Activated naive CD4-positive, alpha-beta T cell treated with anti-CD3 and anti-CD28 coated beads, Interleukin-2, amount 10 ng/mL, durations not matched to agents 7 days and 5 days (primary cell): ENCODE data around the gene TMOD1.

Experiments
- CTCF ChIA-PET: fragments of 350-600 bp; sonication (Branson Sonifier 250); formaldehyde crosslinking; loops from one replicate; lab custom pipeline; 2021; ENCODE audit warnings: antibody characterized with exemption; lab: Charles Lee
- DNase-seq: peaks from one replicate; pipeline ENCODE4 v3.0.0-alpha.2; 2020
- H3K27ac Mint-ChIP-seq: one replicate; pipeline ENCODE4 v1.8.0; 2021; ENCODE audit warnings: mild to moderate bottlenecking, moderate library complexity, mixed read lengths
- H3K27me3 Mint-ChIP-seq: one replicate; pipeline ENCODE4 v1.8.0; 2021; ENCODE audit warnings: mild to moderate bottlenecking, mixed read lengths
- H3K36me3 Mint-ChIP-seq: one replicate; pipeline ENCODE4 v1.8.0; 2021; ENCODE audit warnings: mixed read lengths
- H3K4me1 Mint-ChIP-seq: one replicate; pipeline ENCODE4 v1.8.0; 2021; ENCODE audit warnings: mixed read lengths
- H3K4me3 Mint-ChIP-seq: one replicate; pipeline ENCODE4 v1.8.0; 2021; ENCODE audit warnings: mild to moderate bottlenecking, moderate library complexity, mixed read lengths
- H3K9me3 Mint-ChIP-seq: one replicate; pipeline ENCODE4 v1.8.0; 2021; ENCODE audit warnings: mixed read lengths

Gene TMOD1

DNA sequence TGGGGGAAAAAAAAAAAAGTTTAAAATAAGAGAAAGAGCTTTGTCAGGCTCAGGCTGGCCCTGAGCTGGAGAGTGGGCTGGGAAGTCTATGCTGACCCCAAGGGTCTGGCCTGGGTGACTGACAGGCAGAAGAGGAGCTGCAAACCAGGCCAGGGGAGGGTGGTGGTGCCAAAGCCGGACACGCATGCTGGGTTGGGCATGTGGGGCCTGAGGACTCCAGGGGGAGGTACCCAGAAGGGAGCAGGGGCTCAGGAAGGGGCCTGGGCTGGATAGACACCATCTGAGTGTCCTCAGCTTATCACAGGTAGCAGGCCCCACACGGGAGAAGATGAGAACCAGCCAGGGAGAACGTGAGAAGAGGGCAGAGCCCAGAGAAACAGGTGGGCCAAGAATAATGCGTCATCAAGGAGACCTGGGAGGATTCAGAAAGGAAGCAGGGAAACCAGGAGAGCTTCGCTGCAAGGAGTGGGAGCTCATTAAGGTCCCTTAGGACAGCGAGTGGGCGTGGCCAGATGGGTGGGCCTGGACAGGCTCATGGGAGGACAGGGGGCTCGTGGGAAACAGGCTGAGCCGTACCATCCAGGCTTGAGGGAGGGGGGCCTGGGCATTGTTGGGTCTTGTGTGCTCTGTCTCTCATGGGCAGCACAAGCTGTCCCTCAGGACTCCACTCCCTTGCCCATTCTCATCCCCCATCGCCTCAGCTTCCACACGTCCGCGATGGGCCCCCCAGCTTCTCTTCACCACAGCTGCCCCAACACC is 16.0 kb downstream of the TMOD1 start:
- CTCF ChIA-PET: interaction anchor here (1.2 to 2.8 kb wide), 3 partner anchors 15 to 661 kb away, joined by 3 to 7 read pairs (median 3); no protein-coding TSS in a partner anchor
- no peak overlapping the region for H3K4me3 Mint-ChIP-seq
- H3K27ac Mint-ChIP-seq: no peak overlapping the region
- peaks cover 53% of the 10 kb centered on the region for H3K27me3 Mint-ChIP-seq
- H3K9me3 Mint-ChIP-seq: no peaks in the 10 kb centered on the region
- H3K36me3 Mint-ChIP-seq: no peaks in the 10 kb centered on the region
- no peaks in the 10 kb centered on the region for H3K4me1 Mint-ChIP-seq
- no peak for DNase-seq

DNA sequence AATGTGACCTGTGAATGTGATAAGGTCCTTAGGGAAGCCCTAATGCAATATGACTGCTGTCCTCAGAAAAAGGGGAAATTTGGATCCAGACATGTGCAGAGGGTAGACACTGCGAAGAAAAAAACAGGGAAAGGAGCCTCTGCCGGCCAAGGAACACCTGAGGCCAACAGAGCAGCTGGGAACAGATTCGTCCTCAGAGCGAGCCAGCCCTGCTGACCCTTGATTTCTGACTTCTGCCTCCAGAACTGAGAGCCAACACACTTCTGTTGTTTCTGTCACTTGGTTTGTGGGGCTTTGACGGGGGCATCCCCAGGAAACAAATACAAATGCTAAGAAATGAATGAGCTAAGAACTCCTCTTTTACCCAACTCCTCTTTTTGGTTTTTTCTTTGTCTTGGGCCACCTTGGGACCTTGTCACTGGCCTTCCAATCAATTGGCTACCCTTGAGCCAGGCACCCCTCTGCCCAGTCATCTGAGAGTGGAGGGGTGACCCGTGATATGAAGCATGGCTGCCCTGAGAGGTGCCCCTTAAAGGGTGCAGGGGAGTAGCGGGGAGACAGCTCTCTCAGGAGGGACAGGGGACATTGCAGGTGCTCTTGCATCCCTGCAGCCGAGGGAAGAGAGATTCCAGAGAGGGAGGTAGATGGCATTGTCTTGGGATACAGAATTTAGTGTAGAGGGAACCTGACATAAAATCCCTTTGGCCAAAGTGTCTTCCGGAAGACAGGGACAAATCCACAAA is 16.9 kb downstream of the TMOD1 start:
- Mint-ChIP-seq H3K27ac (no peak overlapping the region), H3K27me3 (peaks cover 53% of the 10 kb centered on the region), H3K4me1 (no peaks in the 10 kb centered on the region), H3K9me3 (no peaks in the 10 kb centered on the region), H3K4me3 (no peak overlapping the region), H3K36me3 (no peaks in the 10 kb centered on the region)
- no peak for DNase-seq
- CTCF ChIA-PET: interaction anchor here (1.1 to 2.8 kb wide), 3 partner anchors 14 to 662 kb away, joined by 3 to 7 read pairs (median 3); no protein-coding TSS in a partner anchor

DNA sequence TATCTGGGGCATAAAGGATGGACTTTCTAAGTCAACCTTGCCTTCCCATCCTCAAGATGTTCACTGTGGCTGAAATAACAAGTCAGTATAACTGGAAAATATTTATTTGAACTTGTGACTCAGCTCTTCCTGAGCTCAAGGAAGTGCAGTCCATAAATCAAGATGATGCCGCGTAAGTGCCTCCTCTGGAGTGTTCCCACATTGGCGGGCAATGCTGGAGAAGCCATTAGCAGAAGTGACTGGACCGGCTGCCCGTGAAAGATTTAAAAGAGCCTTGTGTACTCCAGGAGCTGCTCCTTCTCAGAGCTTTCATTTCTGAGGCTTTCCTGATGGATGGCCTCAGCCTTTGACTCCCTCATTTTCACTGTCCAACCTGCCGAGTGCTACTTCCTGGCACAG is 17.4 kb downstream of the TMOD1 start:
- Mint-ChIP-seq H3K27me3 (peaks cover 53% of the 10 kb centered on the region), H3K9me3 (no peaks in the 10 kb centered on the region), H3K36me3 (no peaks in the 10 kb centered on the region), H3K4me3 (no peak overlapping the region), H3K27ac (no peak overlapping the region), H3K4me1 (no peaks in the 10 kb centered on the region)
- no peak for DNase-seq
- CTCF ChIA-PET: interaction anchor here (1.1 to 1.2 kb wide), 2 partner anchors 15 to 662 kb away, joined by 3 read pairs; no protein-coding TSS in a partner anchor

DNA sequence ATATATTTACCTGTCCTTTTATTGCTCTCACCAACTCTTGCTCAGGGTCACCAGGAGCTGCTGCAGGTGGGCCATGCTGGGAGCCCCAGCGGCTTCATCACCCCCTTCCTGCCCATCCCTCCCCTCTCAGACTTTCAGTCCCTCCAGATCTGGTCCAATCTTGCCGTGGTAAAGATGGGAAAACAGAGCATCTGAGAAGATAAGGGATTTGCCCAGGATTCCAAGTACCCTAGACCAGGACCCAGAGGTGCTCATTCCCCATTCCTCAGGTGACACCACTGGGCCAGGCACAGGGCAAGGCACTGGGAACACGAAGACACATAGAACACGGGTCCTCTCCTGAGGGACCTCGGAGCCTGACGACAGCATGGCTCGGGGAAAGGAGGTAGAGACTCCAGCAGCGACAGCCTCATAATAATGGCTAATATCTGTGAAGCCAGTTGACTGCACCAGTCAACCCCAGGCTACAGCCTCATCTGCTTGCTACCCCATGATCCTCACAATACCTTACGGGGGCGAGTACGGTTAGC is 18.0 kb downstream of the TMOD1 start:
- H3K4me3 Mint-ChIP-seq: no peak overlapping the region
- DNase-seq: no peak
- no peaks in the 10 kb centered on the region for H3K9me3 Mint-ChIP-seq
- no peaks in the 10 kb centered on the region for H3K36me3 Mint-ChIP-seq
- CTCF ChIA-PET: no interaction called here
- H3K27me3 Mint-ChIP-seq: peaks cover 53% of the 10 kb centered on the region
- H3K4me1 Mint-ChIP-seq: no peaks in the 10 kb centered on the region
- no peak overlapping the region for H3K27ac Mint-ChIP-seq

DNA sequence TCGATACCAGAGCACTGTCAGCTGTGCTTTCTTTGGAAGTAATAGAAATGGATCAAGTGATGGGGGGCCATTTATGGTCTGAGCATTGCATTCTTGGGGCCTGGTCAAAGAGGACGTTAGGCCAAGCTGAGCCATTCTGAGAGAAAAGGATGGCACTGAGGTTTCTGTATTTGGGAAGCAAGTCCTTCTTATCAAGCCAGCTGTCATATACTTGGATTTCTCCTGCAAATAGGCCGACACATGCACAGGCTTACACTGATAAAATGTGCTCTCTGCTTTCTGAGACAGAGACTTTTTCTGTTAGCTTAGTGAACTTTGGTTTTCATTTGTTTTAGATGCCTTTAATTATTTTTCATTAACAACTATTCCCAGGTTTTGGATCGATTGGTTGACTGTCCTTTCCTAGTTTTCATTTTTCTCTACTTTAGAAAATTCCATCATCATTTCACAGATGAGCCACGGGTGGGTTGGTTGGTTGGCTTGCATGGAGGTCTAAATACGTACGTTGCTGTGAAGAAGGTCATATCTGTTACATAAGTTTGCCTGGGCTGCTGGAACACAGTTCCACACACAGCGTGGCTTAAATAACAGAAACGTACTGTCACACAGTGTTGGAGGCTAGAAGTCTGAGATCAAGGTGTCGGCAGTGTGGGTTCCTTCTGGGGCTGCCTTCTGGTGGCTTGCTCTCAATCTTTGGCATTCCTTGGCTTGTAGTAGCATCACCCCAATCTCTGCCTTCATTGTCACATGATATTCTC is 20.3 kb downstream of the TMOD1 start:
- no peaks in the 10 kb centered on the region for H3K4me1 Mint-ChIP-seq
- no peak for DNase-seq
- no peak overlapping the region for H3K4me3 Mint-ChIP-seq
- CTCF ChIA-PET: no interaction called here
- no peaks in the 10 kb centered on the region for H3K36me3 Mint-ChIP-seq
- no peaks in the 10 kb centered on the region for H3K9me3 Mint-ChIP-seq
- no peak overlapping the region for H3K27ac Mint-ChIP-seq
- H3K27me3 Mint-ChIP-seq: peaks cover 40% of the 10 kb centered on the region

DNA sequence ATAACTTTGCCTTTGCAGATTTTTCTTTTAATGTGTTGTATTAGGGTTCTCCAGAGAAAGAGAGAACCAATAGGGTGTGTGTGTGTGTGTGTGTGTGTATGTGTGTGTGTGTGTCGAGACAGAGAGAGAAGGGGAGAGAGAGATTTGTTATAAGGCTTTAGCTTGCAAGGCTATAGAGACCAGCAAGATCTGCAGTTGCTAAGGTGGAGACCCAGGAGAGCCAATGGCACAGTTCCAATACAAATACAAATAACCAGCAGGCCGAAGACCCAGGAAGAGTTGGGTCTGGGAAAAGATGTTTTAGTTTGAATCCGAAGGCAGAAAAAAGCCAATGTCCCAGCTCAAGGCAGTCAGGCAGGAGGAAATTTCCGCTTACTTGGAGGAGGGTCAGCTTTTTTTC is 23.0 kb downstream of the TMOD1 start:
- Mint-ChIP-seq H3K4me3 (no peak overlapping the region), H3K27ac (no peak overlapping the region), H3K27me3 (peaks cover 18% of the 10 kb centered on the region), H3K4me1 (peaks cover under 1% of the 10 kb centered on the region), H3K9me3 (no peaks in the 10 kb centered on the region), H3K36me3 (no peaks in the 10 kb centered on the region)
- CTCF ChIA-PET: no interaction called here
- DNase-seq: no peak

DNA sequence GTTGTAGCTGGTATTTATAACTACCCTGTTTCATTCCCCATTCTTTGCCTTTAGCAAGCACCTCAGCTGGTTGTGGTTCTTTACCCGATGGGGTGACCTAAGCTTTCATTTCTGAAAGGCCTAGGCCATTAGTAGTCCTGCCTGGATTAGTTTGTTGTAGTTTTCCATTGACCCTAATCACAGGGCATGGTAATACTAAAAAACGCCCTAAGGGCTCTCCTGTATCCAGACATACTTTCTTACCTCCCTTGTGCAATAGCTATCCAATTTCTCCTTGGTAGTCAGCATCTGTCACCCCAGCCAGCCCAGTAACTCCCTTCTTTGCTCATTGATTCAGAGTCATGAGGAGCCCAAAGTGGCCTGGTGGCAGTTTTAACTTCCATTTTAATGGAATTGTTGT is 24.0 kb downstream of the TMOD1 start:
- Mint-ChIP-seq H3K27ac (no peak overlapping the region), H3K36me3 (no peaks in the 10 kb centered on the region), H3K4me1 (peaks cover 7% of the 10 kb centered on the region), H3K4me3 (no peak overlapping the region), H3K27me3 (peaks cover 11% of the 10 kb centered on the region), H3K9me3 (no peaks in the 10 kb centered on the region)
- no peak for DNase-seq
- CTCF ChIA-PET: interaction anchor here (1.2 kb wide), 1 partner anchor 139 kb away, joined by 3 read pairs; no protein-coding TSS in a partner anchor

DNA sequence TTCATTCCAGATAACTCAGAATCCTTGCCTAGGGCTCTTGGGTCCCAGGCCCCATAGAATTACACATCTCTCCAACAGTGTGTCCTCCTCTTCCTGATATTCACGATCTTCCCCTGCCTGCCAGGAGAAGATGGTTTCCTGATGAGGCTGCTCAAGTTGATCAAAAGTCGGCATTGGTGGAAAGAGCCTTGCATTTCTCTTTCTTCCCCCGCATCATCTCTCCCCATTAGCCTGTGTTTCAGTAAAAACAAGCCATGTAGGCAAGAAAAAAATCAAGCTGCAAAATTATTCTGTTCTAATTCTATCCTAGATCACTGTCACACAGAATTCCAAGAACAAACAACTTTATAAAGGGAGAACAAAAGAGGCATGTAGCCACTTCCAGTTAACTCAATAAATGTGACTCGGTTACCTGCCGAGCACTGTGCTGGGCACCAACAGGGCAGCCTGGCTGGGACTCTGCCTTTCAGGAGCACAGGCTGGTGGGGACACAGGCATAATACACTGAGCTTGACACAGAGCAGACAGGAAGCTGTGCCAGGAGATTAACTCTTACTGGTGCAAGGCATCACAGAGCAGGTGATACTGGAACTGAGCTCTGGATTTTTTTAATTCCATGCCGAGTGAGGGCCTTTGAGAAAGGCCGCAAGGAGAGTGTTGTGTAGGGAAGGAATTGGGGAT is 25.6 kb downstream of the TMOD1 start:
- H3K27me3 Mint-ChIP-seq: peaks cover 4% of the 10 kb centered on the region
- CTCF ChIA-PET: no interaction called here

DNA sequence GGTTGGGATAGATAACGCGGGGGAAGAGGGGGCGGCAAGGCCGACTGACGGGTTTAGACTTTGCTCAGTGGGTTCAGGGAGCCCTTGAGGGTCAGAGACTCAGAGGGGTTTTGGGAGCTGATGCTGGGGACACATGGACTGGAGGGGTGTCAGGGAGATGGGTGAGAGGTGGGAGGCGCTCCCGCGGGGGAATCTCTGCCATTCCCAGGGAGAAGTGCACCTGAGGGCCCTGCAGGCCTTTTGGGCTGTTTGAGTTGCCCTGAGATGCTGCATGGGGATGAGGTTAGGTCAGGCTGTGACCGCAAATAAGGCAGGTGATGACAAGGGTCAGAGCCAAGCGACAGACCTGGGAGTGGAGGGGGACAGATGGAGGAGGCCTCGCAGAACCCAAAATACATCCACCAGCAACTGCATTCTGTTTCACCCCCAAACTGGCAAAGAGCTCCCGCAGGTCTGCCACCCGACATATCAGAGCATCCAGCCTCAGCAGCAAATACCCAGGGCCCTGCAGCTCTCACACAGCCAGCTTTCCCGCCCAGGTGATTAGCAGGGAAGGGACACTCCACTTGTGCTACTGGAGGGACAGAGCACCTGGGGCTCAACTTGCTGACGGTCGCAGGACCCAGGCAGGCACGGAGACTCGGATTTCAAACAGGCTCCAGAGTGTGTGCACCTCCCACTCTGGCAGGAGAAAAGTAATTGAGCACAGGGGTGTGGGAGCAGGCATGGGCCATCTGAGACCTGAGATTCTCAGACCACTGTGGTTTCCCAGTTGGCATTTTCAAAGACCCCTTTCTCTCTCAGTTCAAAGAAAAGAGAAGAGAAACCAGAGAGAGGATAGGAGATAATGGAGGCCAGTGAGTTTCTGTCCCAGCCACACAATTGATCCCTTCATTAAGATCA is 26.4 kb downstream of the TMOD1 start:
- CTCF ChIA-PET: no interaction called here
- Mint-ChIP-seq H3K36me3 (no peaks in the 10 kb centered on the region), H3K4me1 (peaks cover 7% of the 10 kb centered on the region), H3K27ac (no peak overlapping the region), H3K9me3 (no peaks in the 10 kb centered on the region), H3K27me3 (peaks cover 8% of the 10 kb centered on the region), H3K4me3 (no peak overlapping the region)
- no peak for DNase-seq

More for the DNA sequence above, 25.6 kb downstream of the TMOD1 start:
- H3K9me3 Mint-ChIP-seq: no peaks in the 10 kb centered on the region
- no peaks in the 10 kb centered on the region for H3K36me3 Mint-ChIP-seq
- H3K4me3 Mint-ChIP-seq: no peak overlapping the region
- no peak for DNase-seq
- no peak overlapping the region for H3K27ac Mint-ChIP-seq
- H3K4me1 Mint-ChIP-seq: peaks cover 7% of the 10 kb centered on the region

DNA sequence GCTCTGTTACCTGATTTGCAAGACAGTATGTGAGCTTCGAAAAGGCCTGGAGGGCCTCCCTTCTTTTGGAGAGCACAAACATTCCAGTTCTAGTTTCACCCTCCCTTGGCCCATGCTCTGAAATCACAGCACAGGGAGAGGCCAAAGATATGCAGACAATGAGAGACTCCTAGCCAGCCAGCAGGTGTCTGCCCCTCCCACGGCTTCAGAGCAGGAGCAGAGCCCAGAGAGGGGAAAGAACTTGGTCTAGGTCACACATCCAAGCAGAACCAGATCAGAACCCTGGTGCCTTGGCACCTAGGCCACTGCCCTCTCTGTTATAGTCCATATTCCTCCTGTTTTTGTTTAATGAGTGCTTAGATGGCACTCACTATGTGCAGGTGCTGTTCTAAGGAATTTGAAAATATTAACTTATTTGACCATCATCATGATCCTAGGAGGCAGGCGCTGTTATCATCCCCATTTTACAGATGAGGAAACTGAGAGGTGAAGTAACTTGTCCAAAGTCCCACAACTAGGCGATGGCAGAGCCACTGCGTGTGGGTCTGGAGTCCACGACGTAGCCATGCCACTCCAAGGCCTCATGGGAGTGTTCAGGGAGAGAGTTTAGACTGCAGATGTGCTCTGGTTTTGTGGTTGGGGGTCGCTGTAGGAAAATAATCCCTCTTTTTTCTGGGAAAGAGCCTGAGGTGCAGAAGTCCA is 27.2 kb downstream of the TMOD1 start:
- H3K36me3 Mint-ChIP-seq: no peaks in the 10 kb centered on the region
- peaks cover 8% of the 10 kb centered on the region for H3K27me3 Mint-ChIP-seq
- peaks cover 7% of the 10 kb centered on the region for H3K4me1 Mint-ChIP-seq
- H3K9me3 Mint-ChIP-seq: no peaks in the 10 kb centered on the region
- no peak for DNase-seq
- no peak overlapping the region for H3K27ac Mint-ChIP-seq
- CTCF ChIA-PET: interaction anchor here (0.9 to 1.0 kb wide), 2 partner anchors 40 to 70 kb away, joined by 3 read pairs; no protein-coding TSS in a partner anchor
- no peak overlapping the region for H3K4me3 Mint-ChIP-seq

DNA sequence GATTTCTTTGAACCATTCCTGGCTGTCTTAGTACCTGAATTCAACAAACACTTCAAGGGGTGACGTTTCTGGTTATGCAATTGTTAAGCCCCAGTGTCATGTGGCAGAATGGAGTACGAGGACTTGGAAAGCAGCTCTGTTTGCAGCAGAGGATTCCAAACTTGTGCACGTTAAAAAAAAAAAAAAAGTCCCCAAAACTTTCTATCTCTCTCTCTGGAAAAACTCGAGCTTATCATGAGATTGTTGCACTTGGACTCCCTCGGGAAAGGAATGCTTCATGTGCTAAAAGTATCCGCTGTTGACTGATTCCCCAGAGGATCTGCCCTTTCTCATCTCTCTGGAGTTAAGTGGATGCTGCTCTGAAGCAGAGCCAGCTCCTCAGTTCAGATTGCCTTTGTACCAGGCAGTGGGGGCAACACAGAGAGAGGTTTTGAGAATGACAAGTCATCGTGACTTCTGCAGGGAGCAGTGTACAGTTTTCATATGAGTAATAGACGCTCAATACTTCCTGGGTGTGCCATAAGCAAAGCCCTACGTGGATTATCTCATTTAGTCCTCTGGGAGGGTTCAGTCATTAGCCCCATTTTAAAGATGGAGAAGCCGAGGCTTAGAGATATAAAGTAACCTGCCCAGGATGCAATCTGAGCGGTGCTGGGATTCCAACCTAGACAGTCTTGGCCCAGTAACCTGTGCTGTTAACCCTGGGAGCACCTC is 28.1 kb downstream of the TMOD1 start:
- Mint-ChIP-seq H3K27me3 (peaks cover 8% of the 10 kb centered on the region), H3K36me3 (no peaks in the 10 kb centered on the region), H3K9me3 (no peaks in the 10 kb centered on the region), H3K4me3 (no peak overlapping the region), H3K4me1 (peaks cover 7% of the 10 kb centered on the region), H3K27ac (no peak overlapping the region)
- DNase-seq: no peak
- CTCF ChIA-PET: interaction anchor here (0.9 to 1.0 kb wide), 2 partner anchors 39 to 70 kb away, joined by 3 read pairs; no protein-coding TSS in a partner anchor

DNA sequence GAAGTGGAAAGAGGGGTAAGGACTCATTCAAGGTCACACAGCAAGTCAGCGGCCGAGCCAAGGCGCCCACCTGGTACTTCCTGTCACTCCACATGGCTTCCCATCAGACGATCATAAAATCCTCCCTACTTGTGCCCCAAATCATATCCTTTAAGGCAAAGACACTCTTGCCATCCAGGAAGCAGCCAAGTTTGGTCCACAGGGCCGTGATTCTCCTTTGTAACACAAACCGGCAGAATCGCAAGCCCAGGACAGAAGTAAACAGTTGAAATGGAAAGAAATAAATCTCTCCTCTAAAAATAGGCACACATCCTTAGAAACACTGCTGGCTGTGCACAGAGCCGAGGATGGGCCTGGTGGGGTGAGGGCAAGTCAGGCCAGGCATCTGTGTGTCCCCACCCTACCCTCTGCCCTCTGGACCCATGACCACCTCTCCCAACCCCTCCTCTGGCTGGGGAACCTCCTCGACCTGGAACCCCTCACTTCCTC is 30.5 kb downstream of the TMOD1 start:
- no peak for DNase-seq
- Mint-ChIP-seq H3K4me1 (peaks cover 7% of the 10 kb centered on the region), H3K27ac (no peak overlapping the region), H3K36me3 (no peaks in the 10 kb centered on the region), H3K27me3 (peaks cover 18% of the 10 kb centered on the region), H3K9me3 (no peaks in the 10 kb centered on the region), H3K4me3 (no peak overlapping the region)
- CTCF ChIA-PET: no interaction called here
